ENCODE results near the gene ZCCHC17. TPM values are rescaled to one million over a fixed set of nuclear protein-coding genes. Genes with fewer than 3 reads are reported as not detected.
"Not testable (repeated sequence)": the region's sequence is repeated elsewhere in the genome, so short reads cannot be mapped to it uniquely, and the experiment has no call there.

The ZCCHC17 gene
- polyA plus RNA-seq, 4 donors: 44.8 to 49.8 (median 46.8) TPM

GRCh38 chr1:31368611-31369107, 71.8 kb downstream of the ZCCHC17 start:
- no peak for DNase-seq (ENCODE audit: low read depth in 4 of 4, low spot score in 3 of 4)

- no peak for DNase-seq (ENCODE audit: low read depth in 4 of 4, low spot score in 3 of 4)
These were observed 73.2 kb downstream of the ZCCHC17 start for GRCh38 chr1:31370021-31370420.

GRCh38 chr1:31370565-31370964, 73.7 kb downstream of the ZCCHC17 start:
- no peak for DNase-seq (ENCODE audit: low read depth in 4 of 4, low spot score in 3 of 4)

- peak in 1 of 4 donors; percentile 30 for DNase-seq (ENCODE audit: low read depth in 4 of 4, low spot score in 3 of 4)
These were observed 74.5 kb downstream of the ZCCHC17 start for GRCh38 chr1:31371121-31371959.

GRCh38 chr1:31372051-31372450, 75.2 kb downstream of the ZCCHC17 start:
- no peak for DNase-seq (ENCODE audit: low read depth in 4 of 4, low spot score in 3 of 4)

GRCh38 chr1:31372751-31373055, 75.9 kb downstream of the ZCCHC17 start:
- no peak for DNase-seq (ENCODE audit: low read depth in 4 of 4, low spot score in 3 of 4)

- peak in 3 of 4 donors; percentile 45 to 65 (median 59) for DNase-seq (ENCODE audit: low read depth in 4 of 4, low spot score in 3 of 4)
These were observed 76.4 kb downstream of the ZCCHC17 start, which contains the start of gene FABP3 for GRCh38 chr1:31373056-31373896. Gene FABP3 (minus strand): TSS chr1:31373076. CDS start chr1:31373014, 62 bp downstream.

GRCh38 chr1:31373897-31374486, 77.2 kb downstream of the ZCCHC17 start:
- no peak for DNase-seq (ENCODE audit: low read depth in 4 of 4, low spot score in 3 of 4)

- no peak for DNase-seq (ENCODE audit: low read depth in 4 of 4, low spot score in 3 of 4)
These were observed 77.8 kb downstream of the ZCCHC17 start for GRCh38 chr1:31374511-31375196.

- no peak for DNase-seq (ENCODE audit: low read depth in 4 of 4, low spot score in 3 of 4)
These were observed 79.7 kb downstream of the ZCCHC17 start for GRCh38 chr1:31376375-31377134.

GRCh38 chr1:31377364-31377863, 80.6 kb downstream of the ZCCHC17 start:
- DNase-seq (ENCODE audit: low read depth in 4 of 4, low spot score in 3 of 4): no peak

GRCh38 chr1:31378001-31378400, 81.2 kb downstream of the ZCCHC17 start:
- no peak for DNase-seq (ENCODE audit: low read depth in 4 of 4, low spot score in 3 of 4)

GRCh38 chr1:31380181-31380580, 83.3 kb downstream of the ZCCHC17 start:
- DNase-seq (ENCODE audit: low read depth in 4 of 4, low spot score in 3 of 4): no peak

- no peak for DNase-seq (ENCODE audit: low read depth in 4 of 4, low spot score in 3 of 4)
These were observed 84.8 kb downstream of the ZCCHC17 start for GRCh38 chr1:31381394-31382294.

GRCh38 chr1:31382379-31382989, 85.7 kb downstream of the ZCCHC17 start:
- no peak for DNase-seq (ENCODE audit: low read depth in 4 of 4, low spot score in 3 of 4)

GRCh38 chr1:31383967-31384366, 87.1 kb downstream of the ZCCHC17 start:
- no peak for DNase-seq (ENCODE audit: low read depth in 4 of 4, low spot score in 3 of 4)

- not testable (repeated sequence) for DNase-seq (ENCODE audit: low read depth in 4 of 4, low spot score in 3 of 4)
These were observed 89.9 kb downstream of the ZCCHC17 start for GRCh38 chr1:31386576-31387243.

GRCh38 chr1:31387612-31388011, 90.8 kb downstream of the ZCCHC17 start:
- no peak for DNase-seq (ENCODE audit: low read depth in 4 of 4, low spot score in 3 of 4)

Data from right renal pelvis (tissue), 4 donors.